BJ (cell line): ENCODE results near the gene CD19. TPM values are rescaled to one million over a fixed set of nuclear protein-coding genes. Genes with fewer than 3 reads are reported as not detected.
"Not testable (repeated sequence)": the region's sequence is repeated elsewhere in the genome, so short reads cannot be mapped to it uniquely, and the experiment has no call there.

ENCODE experiments used
- CTCF ChIA-PET: fragments of 350-600 bp; formaldehyde crosslinking; extraction: SDS; loops from one replicate; lab custom pipeline; 2021; ENCODE audit warnings: antibody characterized with exemption, inconsistent platforms; lab: Yijun Ruan, JAX
- POLR2A ChIA-PET: fragments of 300-600 bp; sonication (Branson Sonifier 250); formaldehyde crosslinking; extraction: SDS; loops from one replicate; lab custom pipeline; 2021; ENCODE audit warnings: antibody characterized with exemption; lab: Charles Lee
- DNase-seq: peaks from one replicate; pipeline ENCODE4 v3.0.0-alpha.2; 2011; ENCODE audit warnings: low read depth
- H3K27me3 ChIP-seq: 2 replicates; pipeline ENCODE4 v1.6.0; 2011; ENCODE audit warnings: low read length; ENCODE audit not compliant: control insufficient read depth, insufficient read depth
- H3K36me3 ChIP-seq: 2 replicates; pipeline ENCODE4 v1.5.1; 2011; ENCODE audit warnings: low read length; ENCODE audit not compliant: control insufficient read depth, insufficient read depth
- H3K4me3 ChIP-seq: 2 replicates; pipeline ENCODE4 v1.5.1; 2011; ENCODE audit warnings: low read depth, mild to moderate bottlenecking, control low read depth, low read length
- CTCF ChIP-seq: IDR thresholded peaks from 2 replicates; pipeline ENCODE4 v1.5.1; 2011; ENCODE audit warnings: low read depth, mild to moderate bottlenecking, control low read depth, inconsistent platforms, low read length, moderate library complexity; ENCODE audit not compliant: insufficient read depth
- polyA plus RNA-seq: library from polyadenylated mRNA; depleted of rRNA; stranded (reverse); fragments of >200 nt; gene quantifications from 2 replicates; pipeline ENCODE4 v1.2.3, GENCODE V29; 2011

The CD19 gene
- polyA plus RNA-seq, 1 experiment, result not detected

DNA sequence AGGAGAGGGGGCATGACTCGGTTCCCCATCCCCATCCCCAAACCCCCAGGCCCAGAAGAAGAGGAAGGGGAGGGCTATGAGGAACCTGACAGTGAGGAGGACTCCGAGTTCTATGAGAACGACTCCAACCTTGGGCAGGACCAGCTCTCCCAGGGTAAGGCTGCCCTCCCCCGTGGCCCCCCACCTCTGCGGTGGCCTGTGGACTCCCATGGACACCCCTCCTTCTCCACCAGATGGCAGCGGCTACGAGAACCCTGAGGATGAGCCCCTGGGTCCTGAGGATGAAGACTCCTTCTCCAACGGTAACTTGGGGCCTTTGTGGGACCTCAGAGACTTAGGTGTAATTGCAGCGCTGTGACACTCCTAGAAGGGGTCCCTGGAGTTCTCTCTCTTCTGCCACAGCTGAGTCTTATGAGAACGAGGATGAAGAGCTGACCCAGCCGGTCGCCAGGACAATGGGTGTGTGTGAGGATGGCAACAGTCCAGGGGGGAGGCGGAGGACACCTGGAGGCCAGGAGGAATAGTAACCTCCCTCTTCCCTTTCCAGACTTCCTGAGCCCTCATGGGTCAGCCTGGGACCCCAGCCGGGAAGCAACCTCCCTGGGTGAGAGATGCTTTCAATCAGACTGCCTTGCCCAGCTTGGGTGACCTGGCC, 5.6 kb downstream of the CD19 start:
- Histone ChIP-seq H3K27me3 (no peaks in the 10 kb centered on the region; the same call in 1 of the 2 replicates), H3K4me3 (no peak overlapping the region), H3K36me3 (no peaks in the 10 kb centered on the region)
- CTCF ChIA-PET, result interaction anchor here (3.4 kb wide), 1 partner anchor 8 kb away, joined by 17 read pairs; no protein-coding TSS in a partner anchor
- POLR2A ChIA-PET, result no interaction called here
- DNase-seq, result no peak
- no peak for TF ChIP-seq CTCF

DNA sequence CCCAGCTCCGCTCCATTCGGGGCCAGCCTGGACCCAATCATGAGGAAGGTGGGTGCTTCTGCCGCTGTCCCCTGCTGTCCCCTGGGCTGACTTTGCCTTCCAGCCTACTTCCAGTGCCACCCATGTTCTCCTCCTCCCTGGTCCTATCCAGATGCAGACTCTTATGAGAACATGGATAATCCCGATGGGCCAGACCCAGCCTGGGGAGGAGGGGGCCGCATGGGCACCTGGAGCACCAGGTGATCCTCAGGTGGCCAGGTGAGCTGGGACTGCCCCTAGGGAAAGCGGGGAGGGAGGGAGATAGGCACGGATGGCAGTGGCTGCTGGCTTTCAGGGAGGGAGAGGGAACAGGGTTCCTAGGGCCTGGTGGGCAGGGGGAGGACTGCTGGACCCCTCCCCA, 7.0 kb downstream of the CD19 start:
- H3K27me3 ChIP-seq, result no peaks in the 10 kb centered on the region; the same call in 1 of the 2 replicates
- CTCF ChIA-PET, result interaction anchor here (0.6 kb wide), 1 partner anchor 9 kb away, joined by 3 read pairs; no protein-coding TSS in a partner anchor
- DNase-seq, result no peak

DNA sequence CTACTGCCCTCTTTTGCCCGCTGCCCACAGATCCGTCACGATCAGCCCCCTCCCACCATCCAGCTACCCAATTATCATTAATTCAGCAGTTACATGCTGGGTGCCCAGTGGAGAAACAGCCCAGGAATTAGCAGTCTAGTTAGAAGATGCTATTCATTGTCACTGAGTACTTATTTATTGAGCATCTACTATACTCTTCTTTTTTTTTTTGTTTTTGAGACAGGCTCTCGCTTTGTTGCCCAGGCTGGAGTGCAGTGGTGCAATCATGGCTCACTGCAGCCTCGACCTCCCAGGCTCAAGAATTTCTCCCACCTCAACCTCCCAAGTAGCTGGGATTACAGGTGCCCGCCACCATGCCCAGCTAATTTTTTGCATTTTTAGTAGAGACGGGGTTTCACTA, 8.1 kb downstream of the CD19 start:
- CTCF ChIA-PET, DNase-seq, POLR2A ChIA-PET: not testable (repeated sequence)

More for the DNA sequence above, 7.0 kb downstream of the CD19 start:
- POLR2A ChIA-PET, result no interaction called here
- no peaks in the 10 kb centered on the region for H3K36me3 ChIP-seq
- no peak overlapping the region for H3K4me3 ChIP-seq
- no peak for TF ChIP-seq CTCF

DNA sequence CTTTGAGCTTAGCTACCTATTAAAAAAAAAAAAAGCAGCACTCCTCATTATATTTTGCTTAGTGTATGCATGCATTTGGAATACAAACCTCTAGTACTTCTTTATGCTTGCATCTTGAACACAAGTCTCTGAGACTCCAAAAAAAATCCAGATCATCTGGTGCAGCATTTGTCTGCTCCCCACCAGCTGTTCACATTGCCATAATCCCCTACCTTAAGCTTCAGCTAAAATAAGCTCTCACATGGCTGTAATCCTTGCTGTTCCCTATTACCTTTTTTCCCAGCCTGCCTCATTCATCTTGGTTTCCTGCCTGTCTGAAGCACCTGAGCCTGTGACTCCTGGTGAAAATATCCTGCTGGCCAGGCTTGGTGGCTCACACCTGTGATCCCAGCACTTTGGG, 11.5 kb downstream of the CD19 start:
- no peaks in the 10 kb centered on the region; the same call in 1 of the 2 replicates for H3K27me3 ChIP-seq
- no peak overlapping the region for H3K4me3 ChIP-seq
- DNase-seq, result no peak
- no peak for TF ChIP-seq CTCF
- ChIA-PET POLR2A (no interaction called here), CTCF (interaction anchor here (1.1 to 3.1 kb wide), 4 partner anchors 11 to 80 kb away, joined by 3 to 20 read pairs (median 4); partner anchors contain the start of gene CD19)
- no peaks in the 10 kb centered on the region for H3K36me3 ChIP-seq

More for the DNA sequence above, 8.1 kb downstream of the CD19 start:
- not testable (repeated sequence) for H3K36me3 ChIP-seq, H3K4me3 ChIP-seq, H3K27me3 ChIP-seq

DNA sequence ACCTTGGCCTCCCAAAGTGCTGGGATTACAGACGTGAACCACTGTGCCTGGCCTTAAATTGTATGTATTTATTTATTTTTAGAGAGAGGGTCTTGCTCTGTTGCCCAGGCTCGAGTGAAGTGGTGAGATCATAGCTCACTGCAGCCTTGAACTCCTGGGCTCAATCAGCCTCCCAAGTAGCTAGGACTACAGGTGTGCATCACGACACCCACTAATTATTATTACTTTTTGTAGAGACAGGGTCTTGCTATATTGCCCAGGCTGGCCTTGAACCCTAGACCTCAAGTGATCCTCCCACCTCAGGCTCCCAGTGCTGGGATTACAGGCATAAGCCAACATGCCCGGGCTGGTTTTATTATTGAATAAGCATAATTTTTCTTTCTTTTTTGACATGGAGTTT, 14.9 kb downstream of the CD19 start:
- Histone ChIP-seq H3K36me3 (no peaks in the 10 kb centered on the region), H3K4me3 (no peak overlapping the region), H3K27me3 (no peaks in the 10 kb centered on the region; the same call in 1 of the 2 replicates)
- no peak for TF ChIP-seq CTCF
- CTCF ChIA-PET, result interaction anchor here (1.1 to 2.0 kb wide), 2 partner anchors 30 to 68 kb away, joined by 3 to 5 read pairs; partner anchors contain the start of gene ATP2A1
- POLR2A ChIA-PET, result no interaction called here
- DNase-seq, result no peak
